CD4-positive, CD25-positive, alpha-beta regulatory T cell (primary cell): ENCODE measurements around the gene ITSN2. TPM values are rescaled to one million over a fixed set of nuclear protein-coding genes. Genes with fewer than 3 reads are reported as not detected.
"Not testable (repeated sequence)": the region's sequence is repeated elsewhere in the genome, so short reads cannot be mapped to it uniquely, and the experiment has no call there.

Experiments
- ATAC-seq, 2 donors: fragments of 150-1000 bp; cut with Tn5 transposase; one replicate each; pipeline ENCODE4 v1.10.0; 2021; ENCODE audit warnings: low read depth in 2 of 2, moderate number of reproducible peaks in 2 of 2, moderate library complexity in 1 of 2
- DNase-seq, 3 donors: peaks; one replicate each; pipeline versions ENCODE4 v3.0.0 to v3.0.0-alpha.2; 2012 to 2022; ENCODE audit warnings: mixed read lengths in 1 of 3
- H3K27ac ChIP-seq: one replicate; pipeline ENCODE4 v1.7.0; 2013; ENCODE audit warnings: mild to moderate bottlenecking, low read length; ENCODE audit not compliant: insufficient read depth, poor library complexity, severe bottlenecking
- H3K27me3 ChIP-seq: one replicate; pipeline ENCODE4 v1.7.0; 2013; ENCODE audit warnings: low read length; ENCODE audit not compliant: control insufficient read depth, insufficient read depth
- H3K36me3 ChIP-seq: one replicate; pipeline ENCODE4 v1.7.0; 2013; ENCODE audit warnings: mild to moderate bottlenecking, low read length, moderate library complexity; ENCODE audit not compliant: control insufficient read depth, insufficient read depth
- H3K4me1 ChIP-seq: 2 replicates; pipeline ENCODE4 v1.7.0; 2013; ENCODE audit warnings: mild to moderate bottlenecking, low read length; ENCODE audit not compliant: insufficient read depth, control insufficient read depth, poor library complexity, severe bottlenecking
- H3K4me3 ChIP-seq: one replicate; pipeline ENCODE4 v1.7.0; 2013; ENCODE audit warnings: low read depth, mild to moderate bottlenecking, low read length, moderate library complexity
- H3K9me3 ChIP-seq, 2 experiments: 1 replicate in 1 of 2; 2 replicates in 1 of 2; pipeline ENCODE4 v1.7.0; 2013; ENCODE audit warnings: low read length in 2 of 2, mild to moderate bottlenecking in 1 of 2, moderate library complexity in 1 of 2; ENCODE audit not compliant: control insufficient read depth in 2 of 2
- H3K27ac Mint-ChIP-seq, 3 donors: one replicate each; pipeline ENCODE4 v1.8.0; 2020 to 2022; ENCODE audit warnings: mild to moderate bottlenecking in 3 of 3, mixed read lengths in 3 of 3, moderate library complexity in 2 of 3
- H3K27me3 Mint-ChIP-seq: one replicate; pipeline ENCODE4 v1.8.0; 2022; ENCODE audit warnings: mild to moderate bottlenecking, mixed read lengths
- H3K36me3 Mint-ChIP-seq: one replicate; pipeline ENCODE4 v1.8.0; 2020; ENCODE audit warnings: mixed read lengths
- H3K4me1 Mint-ChIP-seq, 4 donors: one replicate each; pipeline ENCODE4 v1.8.0; 2020 to 2022; ENCODE audit warnings: mixed read lengths in 4 of 4, mild to moderate bottlenecking in 1 of 4
- H3K4me3 Mint-ChIP-seq, 4 donors: one replicate each; pipeline ENCODE4 v1.8.0; 2020 to 2022; ENCODE audit warnings: mild to moderate bottlenecking in 4 of 4, mixed read lengths in 4 of 4, moderate library complexity in 3 of 4
- H3K9me3 Mint-ChIP-seq, 7 donors: one replicate each; pipeline ENCODE4 v1.8.0; 2020 to 2022; ENCODE audit warnings: mixed read lengths in 7 of 7, mild to moderate bottlenecking in 3 of 7, moderate library complexity in 2 of 7
- polyA plus RNA-seq, 4 donors: library from polyadenylated mRNA; unstranded; fragments of 300-500 nt; fragmentation: Illumina TruSeq; gene quantifications; one replicate each; pipeline ENCODE4 v1.2.3, GENCODE V29; 2021
- total RNA-seq: library from RNA; stranded (reverse); gene quantifications from one replicate; pipeline ENCODE4 v1.2.3, GENCODE V29; 2022

ITSN2 gene
- total and polyA plus RNA-seq, 5 donors from 2014 or later: 54.0 to 115 (median 58.9) TPM

DNA sequence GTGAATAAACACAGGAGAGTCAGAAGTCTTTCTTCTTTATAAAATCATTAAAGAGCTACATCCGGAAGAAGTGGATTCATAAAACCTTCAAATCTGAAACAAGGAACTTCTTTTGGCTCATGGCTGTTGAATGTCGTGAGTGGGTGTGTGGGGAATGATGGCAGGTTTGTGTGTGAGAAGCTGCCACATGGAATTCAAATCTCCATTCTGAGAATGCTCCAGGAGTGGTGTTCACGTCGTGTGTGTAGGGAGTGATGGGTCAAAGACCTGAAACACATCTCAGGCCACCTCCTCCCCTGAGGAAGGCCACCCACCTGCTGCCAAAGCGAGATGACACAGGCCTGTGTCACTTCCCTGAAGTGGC, 156.6 kb downstream of the ITSN2 start:
- ATAC-seq: no peak
- H3K4me1 ChIP-seq: no peaks in the 10 kb centered on the region
- Mint-ChIP-seq H3K27me3 (no peaks in the 10 kb centered on the region), H3K4me3 (no peak overlapping the region), H3K36me3 (peaks cover 78% of the 10 kb centered on the region), H3K4me1 (peaks cover 0 to 2% (median 0%) of the 10 kb centered on the region in 4 donors), H3K27ac (no peak overlapping the region), H3K9me3 (peaks cover 0 to 4% (median 0%) of the 10 kb centered on the region in 7 donors)
- no peak overlapping the region for H3K4me3 ChIP-seq
- H3K36me3 ChIP-seq: peaks cover 55% of the 10 kb centered on the region
- H3K27me3 ChIP-seq: no peaks in the 10 kb centered on the region
- H3K9me3 ChIP-seq: no peaks in the 10 kb centered on the region
- H3K27ac ChIP-seq: no peak overlapping the region
- DNase-seq: no peak

DNA sequence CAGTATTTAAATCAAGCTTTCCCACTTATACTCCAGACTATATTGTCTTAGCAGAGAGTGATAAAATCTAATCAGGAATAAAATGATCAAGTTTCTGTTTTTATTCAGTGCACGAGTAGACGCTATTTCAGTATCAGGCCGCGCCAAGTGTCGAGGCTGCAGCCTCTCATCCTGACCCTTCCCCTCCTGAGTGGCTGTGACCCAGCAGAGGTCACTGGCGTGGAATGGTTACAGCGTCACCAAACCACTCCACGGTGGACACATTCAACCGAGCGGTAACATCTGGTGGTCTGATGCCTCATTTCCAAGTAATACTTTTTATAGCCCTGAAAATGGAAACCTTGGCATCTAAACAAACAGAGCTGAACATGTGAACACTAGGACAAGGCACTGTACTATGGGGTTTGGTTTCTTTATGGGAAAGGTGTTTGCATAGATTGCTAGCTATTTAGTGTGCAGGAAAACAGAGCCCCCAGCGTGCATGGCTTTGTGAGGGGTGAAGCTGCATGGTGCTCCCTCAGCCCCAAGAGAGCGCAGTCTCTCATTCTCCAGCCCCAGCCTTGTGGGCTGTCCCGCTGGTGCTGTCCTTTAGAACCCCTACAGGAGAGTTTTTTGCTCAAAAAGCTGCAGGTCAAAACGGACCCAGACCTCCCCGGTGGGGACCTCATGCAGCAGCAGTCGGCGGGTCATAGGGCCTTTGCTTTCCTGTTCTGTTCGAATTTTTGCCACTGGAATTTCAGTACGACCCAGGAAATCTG, 157.1 kb downstream of the ITSN2 start:
- peaks cover 0 to 2% (median 0%) of the 10 kb centered on the region in 4 donors for H3K4me1 Mint-ChIP-seq
- no peaks in the 10 kb centered on the region for H3K9me3 ChIP-seq
- H3K4me3 Mint-ChIP-seq: no peak overlapping the region
- no peak for DNase-seq
- no peak overlapping the region for H3K27ac ChIP-seq
- no peak for ATAC-seq
- no peak overlapping the region for H3K27ac Mint-ChIP-seq
- H3K27me3 Mint-ChIP-seq: no peaks in the 10 kb centered on the region
- no peak overlapping the region for H3K4me3 ChIP-seq
- no peaks in the 10 kb centered on the region for H3K4me1 ChIP-seq
- H3K27me3 ChIP-seq: no peaks in the 10 kb centered on the region
- peaks cover 49% of the 10 kb centered on the region for H3K36me3 ChIP-seq
- peaks cover 0 to 4% (median 0%) of the 10 kb centered on the region in 7 donors for H3K9me3 Mint-ChIP-seq
- H3K36me3 Mint-ChIP-seq: peaks cover 72% of the 10 kb centered on the region

DNA sequence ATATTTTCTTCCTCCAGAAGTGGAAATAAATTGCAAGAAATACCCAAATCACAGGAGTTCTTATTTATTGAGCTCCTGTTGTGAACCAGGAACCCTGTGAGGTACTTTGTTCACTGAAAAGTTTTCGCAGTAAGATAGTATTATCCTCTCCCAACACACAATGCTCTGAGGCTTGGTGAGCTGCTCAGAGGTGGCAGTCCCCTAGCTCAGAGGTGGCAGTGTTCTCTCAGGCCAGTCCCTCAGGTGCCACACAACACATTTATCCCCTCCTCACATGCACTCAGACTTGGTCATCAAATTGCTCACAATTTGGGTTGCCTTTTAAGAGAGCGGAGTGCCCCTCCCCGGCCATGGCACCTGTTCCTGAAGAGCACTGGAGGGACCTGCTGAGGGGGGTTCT, 159.5 kb downstream of the ITSN2 start:
- peaks cover 35% of the 10 kb centered on the region for H3K36me3 ChIP-seq
- H3K27ac ChIP-seq: no peak overlapping the region
- ATAC-seq (no peak), DNase-seq (no peak)
- Mint-ChIP-seq H3K36me3 (peaks cover 51% of the 10 kb centered on the region), H3K27ac (no peak overlapping the region), H3K4me1 (peaks cover 0 to 2% (median 0%) of the 10 kb centered on the region in 4 donors), H3K9me3 (peaks cover 0 to 14% (median 2%) of the 10 kb centered on the region in 7 donors), H3K4me3 (no peak overlapping the region), H3K27me3 (peaks cover 5% of the 10 kb centered on the region)
- no peaks in the 10 kb centered on the region for H3K4me1 ChIP-seq
- H3K27me3 ChIP-seq: no peaks in the 10 kb centered on the region
- H3K4me3 ChIP-seq: no peak overlapping the region
- no peaks in the 10 kb centered on the region for H3K9me3 ChIP-seq

DNA sequence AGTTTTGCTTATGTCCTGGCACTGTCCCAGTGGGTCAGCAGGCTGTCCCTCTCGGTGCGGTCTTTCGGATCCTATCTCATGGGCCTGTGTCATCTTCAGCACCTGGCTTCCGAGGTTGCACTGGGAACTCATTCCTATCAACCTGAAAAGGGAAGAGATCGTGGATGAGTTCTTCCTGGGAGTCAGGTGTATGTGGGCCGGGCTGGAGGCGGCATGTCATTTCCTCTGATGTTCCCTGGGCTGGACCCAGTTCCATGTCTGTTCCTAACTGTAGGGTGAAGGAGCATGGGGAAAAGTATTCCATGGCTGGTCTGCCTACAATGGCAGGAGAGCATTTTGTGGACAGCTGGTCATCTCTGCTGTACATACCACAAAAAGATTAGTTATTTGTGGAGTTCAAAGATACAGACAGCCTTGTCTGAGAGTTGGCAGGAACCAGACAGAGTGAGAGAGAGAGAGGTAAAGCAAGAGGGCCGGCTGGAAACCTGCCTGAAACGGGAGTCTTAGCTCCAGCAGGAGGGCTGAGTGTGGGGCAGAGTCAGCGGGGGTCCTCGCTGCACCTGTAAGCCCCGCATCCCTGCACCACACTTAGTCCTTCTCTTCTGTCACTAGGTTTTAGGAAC, 160.3 kb downstream of the ITSN2 start:
- Mint-ChIP-seq H3K4me3 (no peak overlapping the region), H3K27ac (peak overlapping the region in 1 of 3 donors; percentile 28), H3K9me3 (peaks cover 0 to 17% (median 2%) of the 10 kb centered on the region in 7 donors), H3K36me3 (peaks cover 45% of the 10 kb centered on the region), H3K4me1 (peaks cover 0 to 2% (median 0%) of the 10 kb centered on the region in 4 donors), H3K27me3 (peaks cover 5% of the 10 kb centered on the region)
- Histone ChIP-seq H3K4me1 (no peaks in the 10 kb centered on the region), H3K9me3 (no peaks in the 10 kb centered on the region), H3K27me3 (no peaks in the 10 kb centered on the region), H3K27ac (no peak overlapping the region), H3K4me3 (no peak overlapping the region), H3K36me3 (peaks cover 28% of the 10 kb centered on the region)
- DNase-seq (no peak), ATAC-seq (no peak)

DNA sequence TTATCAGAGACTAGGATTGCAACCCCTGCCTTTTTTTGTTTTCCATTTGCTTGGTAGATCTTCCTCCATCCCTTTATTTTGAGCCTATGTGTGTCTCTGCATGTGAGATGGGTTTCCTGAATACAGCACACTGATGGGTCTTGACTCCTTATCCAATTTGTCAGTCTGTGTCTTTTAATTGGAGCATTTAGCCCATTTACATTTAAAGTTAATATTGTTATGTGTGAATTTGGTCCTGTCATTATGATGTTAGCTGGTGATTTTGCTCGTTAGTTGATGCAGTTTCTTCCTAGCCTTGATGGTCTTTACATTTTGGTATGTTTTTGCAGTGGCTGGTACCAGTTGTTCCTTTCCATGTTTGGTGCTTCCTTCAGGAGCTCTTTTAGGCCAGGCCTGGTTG, 163.1 kb downstream of the ITSN2 start:
- H3K36me3 ChIP-seq, H3K27me3 ChIP-seq, H3K27ac ChIP-seq, H3K27me3 Mint-ChIP-seq, H3K9me3 ChIP-seq, DNase-seq, ATAC-seq, H3K27ac Mint-ChIP-seq, H3K4me1 ChIP-seq, H3K4me1 Mint-ChIP-seq, H3K4me3 Mint-ChIP-seq, H3K4me3 ChIP-seq: not testable (repeated sequence)
- Mint-ChIP-seq H3K9me3 (peaks cover 0 to 17% (median 3%) of the 10 kb centered on the region in 7 donors), H3K36me3 (peaks cover 20% of the 10 kb centered on the region)

DNA sequence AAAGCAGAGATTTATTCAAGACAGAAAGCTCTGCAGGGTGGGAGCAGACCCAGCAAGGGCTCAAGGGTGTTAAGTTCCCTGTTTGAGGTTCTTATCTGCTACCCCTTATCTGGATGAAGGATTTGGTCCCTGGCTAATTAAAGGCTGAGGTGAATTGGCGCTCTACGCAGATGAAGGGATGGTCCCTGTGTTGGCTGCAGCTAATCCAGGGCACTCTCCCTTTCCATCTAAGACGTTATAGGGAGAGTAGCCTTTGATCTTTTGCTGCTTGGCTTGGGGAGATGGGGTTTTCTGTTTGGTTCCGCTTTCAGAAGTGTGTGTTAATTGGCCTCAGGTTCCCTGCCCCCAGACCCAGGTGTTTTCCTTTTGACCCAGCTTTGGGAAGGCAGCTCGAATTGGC, 168.5 kb downstream of the ITSN2 start:
- Mint-ChIP-seq H3K4me3 (no peak overlapping the region), H3K9me3 (peaks cover 0 to 14% (median 5%) of the 10 kb centered on the region in 7 donors), H3K27me3 (peaks cover 9% of the 10 kb centered on the region), H3K4me1 (no peaks in the 10 kb centered on the region), H3K36me3 (peaks cover 10% of the 10 kb centered on the region), H3K27ac (no peak overlapping the region)
- ATAC-seq (no peak), DNase-seq (no peak)
- Histone ChIP-seq H3K27me3 (no peaks in the 10 kb centered on the region), H3K27ac (no peak overlapping the region), H3K4me1 (no peaks in the 10 kb centered on the region), H3K36me3 (no peaks in the 10 kb centered on the region), H3K9me3 (no peaks in the 10 kb centered on the region), H3K4me3 (no peak overlapping the region)

DNA sequence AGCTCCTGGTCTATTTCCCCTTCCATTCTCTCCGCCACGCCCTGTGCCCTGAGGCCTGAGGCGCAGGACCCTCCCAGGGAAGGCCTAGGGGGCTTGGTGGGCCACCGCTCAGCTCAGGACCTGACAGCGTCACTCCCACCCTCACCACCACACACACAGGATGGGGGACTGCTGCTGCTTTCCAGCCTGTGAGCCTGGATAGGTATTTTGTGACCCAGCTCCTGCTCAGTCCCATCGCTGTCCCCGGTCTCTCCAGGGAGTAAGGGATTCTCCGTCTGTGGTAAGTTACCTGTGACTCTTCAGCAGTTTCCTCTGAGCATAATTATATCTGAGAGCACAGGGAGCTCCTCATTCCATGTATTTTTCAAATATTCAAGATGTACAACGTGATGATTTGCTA, 169.2 kb downstream of the ITSN2 start:
- Histone ChIP-seq H3K9me3 (no peaks in the 10 kb centered on the region), H3K27ac (no peak overlapping the region), H3K27me3 (no peaks in the 10 kb centered on the region), H3K4me3 (no peak overlapping the region), H3K36me3 (no peaks in the 10 kb centered on the region), H3K4me1 (no peaks in the 10 kb centered on the region)
- H3K27ac Mint-ChIP-seq: no peak overlapping the region
- no peaks in the 10 kb centered on the region for H3K4me1 Mint-ChIP-seq
- no peak overlapping the region for H3K4me3 Mint-ChIP-seq
- H3K27me3 Mint-ChIP-seq: peaks cover 4% of the 10 kb centered on the region
- ATAC-seq: no peak
- peaks cover 10% of the 10 kb centered on the region for H3K36me3 Mint-ChIP-seq
- no peak for DNase-seq
- H3K9me3 Mint-ChIP-seq: peaks cover 0 to 10% (median 2%) of the 10 kb centered on the region in 7 donors

DNA sequence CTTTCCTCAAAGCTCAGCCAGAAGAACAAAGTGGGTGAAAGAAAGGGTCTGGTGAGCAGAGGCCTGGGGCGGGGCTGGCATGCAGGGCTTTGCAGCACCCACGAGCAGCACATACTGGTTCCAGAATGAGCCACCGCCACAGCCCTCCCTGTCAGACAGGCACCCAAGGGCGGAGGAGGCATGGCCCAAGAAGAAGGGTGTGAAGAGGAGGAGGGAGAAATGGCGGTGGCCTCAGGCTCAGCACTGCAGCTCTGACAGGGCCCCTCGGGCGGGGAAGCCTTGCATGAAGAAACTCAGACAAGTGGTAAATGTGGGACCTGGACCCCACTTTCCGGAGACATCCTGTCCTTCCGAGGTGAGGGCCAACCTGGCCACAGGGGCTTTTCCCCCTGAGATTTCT, 169.8 kb downstream of the ITSN2 start:
- Histone ChIP-seq H3K4me3 (no peak overlapping the region), H3K27ac (no peak overlapping the region), H3K4me1 (no peaks in the 10 kb centered on the region), H3K9me3 (no peaks in the 10 kb centered on the region), H3K36me3 (no peaks in the 10 kb centered on the region), H3K27me3 (no peaks in the 10 kb centered on the region)
- no peak for ATAC-seq
- Mint-ChIP-seq H3K4me3 (no peak overlapping the region), H3K27ac (no peak overlapping the region), H3K4me1 (no peaks in the 10 kb centered on the region), H3K27me3 (peaks cover 4% of the 10 kb centered on the region), H3K36me3 (peaks cover 10% of the 10 kb centered on the region), H3K9me3 (peaks cover 0 to 10% (median 2%) of the 10 kb centered on the region in 7 donors)
- no peak for DNase-seq
